ENCODE data around the gene AMN1. TPM values are rescaled to one million over a fixed set of nuclear protein-coding genes. Genes with fewer than 3 reads are reported as not detected.
"Not testable (repeated sequence)": the region's sequence is repeated elsewhere in the genome, so short reads cannot be mapped to it uniquely, and the experiment has no call there.

The AMN1 gene
- total RNA-seq, 1 experiment from 2014 or later, result 9.6 TPM

DNA sequence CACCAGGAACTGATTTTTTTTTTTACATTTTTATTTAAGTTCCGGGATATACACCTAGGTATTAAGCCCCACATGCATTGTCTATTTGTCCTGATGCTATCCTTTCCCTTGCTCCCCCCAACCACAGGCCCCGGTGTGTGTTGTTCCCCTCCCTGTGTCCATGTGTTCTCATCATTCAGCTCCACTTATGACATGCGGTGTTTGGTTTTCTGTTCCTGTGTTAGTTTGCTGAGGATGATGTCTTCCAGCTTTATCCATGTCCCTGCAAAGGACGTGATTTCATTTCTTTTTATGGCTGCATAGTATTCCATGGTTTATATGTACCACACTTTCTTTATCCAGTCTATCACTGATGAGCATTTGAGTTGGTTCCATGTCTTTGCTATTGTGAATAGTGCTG lies 11.8 kb downstream of the AMN1 start:
- not testable (repeated sequence) for H3K4me3 Mint-ChIP-seq; H3T11ph ChIP-seq (ENCODE audit: low read length); H2BK20ac ChIP-seq (ENCODE audit: low read depth, low read length, poor library complexity, severe bottlenecking); H3K14ac ChIP-seq (ENCODE audit: insufficient read depth, low read length); H4K8ac ChIP-seq (replicated peaks; ENCODE audit: insufficient read length, low read depth, low read length); H2BK120ac ChIP-seq (ENCODE audit: low read depth, low read length, poor library complexity, severe bottlenecking); H3K27me3 ChIP-seq (ENCODE audit: insufficient read depth, low read length); H3K27me3 Mint-ChIP-seq (ENCODE audit: low read depth); H3K4me1 ChIP-seq (ENCODE audit: insufficient read depth, low read length); H3K9me3 Mint-ChIP-seq; H3K9ac ChIP-seq (ENCODE audit: extremely low read depth, insufficient read length, low read length); H3K79me2 ChIP-seq (ENCODE audit: insufficient read depth, low read length); H2BK12ac ChIP-seq (ENCODE audit: insufficient read length, low read depth, low read length); H4K20me1 ChIP-seq (ENCODE audit: control insufficient read depth, insufficient read depth, insufficient read length); H3K56ac ChIP-seq (ENCODE audit: insufficient read length, low read depth, low read length); H3K23me2 ChIP-seq (ENCODE audit: insufficient read length, low read depth, low read length, poor library complexity, severe bottlenecking); H2AK5ac ChIP-seq (ENCODE audit: insufficient read length, low read length); H3K23ac ChIP-seq (ENCODE audit: insufficient read length, low read depth, low read length); H3K27ac Mint-ChIP-seq; H3K4ac ChIP-seq (ENCODE audit: low read depth, low read length); H3K27ac ChIP-seq (ENCODE audit: insufficient read length, low read depth, low read length); H2BK5ac ChIP-seq (ENCODE audit: insufficient read length, low read length); H3K4me2 ChIP-seq (ENCODE audit: insufficient read depth, insufficient read length, low read length); H2AFZ ChIP-seq (ENCODE audit: low read length); H4K91ac ChIP-seq (ENCODE audit: insufficient read length, low read depth, low read length); H3K18ac ChIP-seq (ENCODE audit: insufficient read length, low read depth, low read length); H3K9me3 ChIP-seq (ENCODE audit: control insufficient read depth, low read depth, low read length); DNase-seq; H2BK15ac ChIP-seq (ENCODE audit: low read depth, low read length); H4K5ac ChIP-seq (ENCODE audit: insufficient read length, low read depth, low read length); H3K79me1 ChIP-seq (ENCODE audit: insufficient read depth, low read depth, low read length, poor library complexity, severe bottlenecking)
- WGBS (ENCODE audit: extremely low coverage, insufficient read length, low lambda C conversion rate), result no CpG with 5 or more reads among the region's 4 CpGs
- peaks cover 17 to 18% of the 10 kb centered on the region in 2 experiments for H3K4me1 Mint-ChIP-seq
- H3K36me3 Mint-ChIP-seq (ENCODE audit: insufficient read depth in 1 of 3, low read depth in 3 of 3), result peaks cover 13 to 20% (median 20%) of the 10 kb centered on the region in 3 experiments

Measured in H9 (cell line).